ENCODE results near the gene SWSAP1.
"Not testable (repeated sequence)": the region's sequence is repeated elsewhere in the genome, so short reads cannot be mapped to it uniquely, and the experiment has no call there.

Gene SWSAP1

DNA sequence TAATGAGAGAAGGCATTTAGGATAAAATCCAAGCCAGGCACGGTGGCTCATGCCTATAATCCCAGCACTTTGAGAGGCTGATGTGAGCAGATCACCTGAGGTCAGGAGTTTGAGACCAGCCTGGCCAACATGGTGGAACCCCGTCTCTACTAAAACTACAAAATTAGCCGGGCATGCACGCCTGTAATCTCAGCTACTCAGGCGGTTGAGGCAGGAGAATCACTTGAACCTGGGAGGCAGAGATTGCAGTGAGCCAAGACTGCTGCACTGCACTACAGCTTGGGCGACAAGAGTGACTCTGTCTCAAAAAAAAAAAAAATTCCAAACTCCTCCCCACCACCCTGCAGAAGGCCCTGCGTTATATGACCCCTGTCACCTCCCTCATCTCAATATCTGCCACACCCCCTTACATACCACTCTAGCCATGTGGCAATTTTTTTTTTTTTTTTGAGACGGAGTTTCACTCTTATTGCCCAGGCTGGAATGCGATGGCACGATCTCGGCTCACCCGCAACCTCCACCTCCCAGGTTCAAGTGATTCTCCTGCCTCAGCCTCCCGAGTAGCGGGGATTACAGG is 4.9 kb downstream of the SWSAP1 start:
- not testable (repeated sequence) for DNase-seq

DNA sequence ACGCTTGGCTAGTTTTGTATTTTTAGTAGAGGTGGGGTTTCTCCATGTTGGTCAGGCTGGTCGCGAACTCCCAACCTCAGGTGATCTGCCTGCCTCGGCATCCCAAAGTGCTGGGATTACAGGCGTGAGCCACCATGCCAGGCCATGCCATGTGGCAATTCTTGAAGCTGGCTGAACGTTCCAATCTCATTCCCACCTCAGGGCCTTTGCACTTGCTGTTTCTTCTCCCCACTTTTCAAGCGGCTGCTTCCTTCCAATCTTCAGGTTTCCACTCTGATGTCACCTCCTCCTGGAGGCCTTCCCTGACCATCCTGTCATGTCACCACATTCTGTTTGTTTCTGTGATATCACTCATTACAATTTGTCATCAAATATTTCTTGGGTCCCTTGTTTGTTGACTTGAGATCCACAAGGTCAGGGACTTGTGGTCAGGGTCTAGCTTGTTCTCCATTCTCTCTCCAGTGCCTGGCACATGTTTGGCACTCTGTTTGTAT is 5.4 kb downstream of the SWSAP1 start:
- DNase-seq: no peak

DNA sequence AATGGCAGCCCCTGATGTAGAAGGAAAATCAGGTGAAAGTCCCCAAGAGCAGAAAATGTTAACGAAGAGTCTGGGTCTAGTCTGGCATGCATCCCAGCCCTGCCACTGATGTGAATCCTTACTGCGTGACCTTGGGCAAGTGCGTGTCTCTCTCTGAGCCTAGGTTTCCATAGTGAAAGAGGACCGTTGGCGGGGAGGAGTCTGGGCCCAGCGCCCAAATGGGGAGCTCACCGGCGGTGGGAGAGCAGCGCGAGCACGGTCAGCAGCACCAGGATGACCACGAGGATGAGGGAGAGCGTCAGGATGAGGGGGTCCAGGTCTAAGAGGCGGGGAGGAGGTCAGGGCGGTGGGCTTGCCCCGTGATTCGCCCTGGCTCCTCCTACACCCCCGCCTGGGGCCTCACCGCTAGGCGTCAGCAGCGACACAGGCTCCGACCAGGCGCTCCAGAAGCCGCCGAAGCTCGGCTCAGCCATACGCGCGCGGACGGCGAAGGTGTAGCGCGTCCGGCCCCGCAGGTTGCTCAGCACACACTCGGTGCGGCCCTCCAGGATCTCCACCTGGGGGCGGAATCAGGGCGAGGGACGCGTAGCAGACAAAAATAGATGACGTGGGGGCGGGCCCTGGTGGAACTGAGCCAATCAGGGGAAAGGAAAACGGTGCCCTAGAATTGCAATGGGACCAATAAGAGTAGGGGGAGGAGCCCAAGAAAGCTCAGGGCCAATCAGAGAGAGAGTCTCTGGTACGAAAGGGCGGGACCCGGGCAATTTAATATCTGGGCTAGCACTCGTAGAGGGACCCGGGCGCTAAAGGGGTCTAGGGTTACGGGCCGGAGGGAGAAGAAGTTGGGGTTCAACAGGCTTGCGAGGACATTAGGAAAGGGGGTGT is 6.4 kb downstream of the SWSAP1 start:
- DNase-seq: peak; percentile 93 to 96

DNA sequence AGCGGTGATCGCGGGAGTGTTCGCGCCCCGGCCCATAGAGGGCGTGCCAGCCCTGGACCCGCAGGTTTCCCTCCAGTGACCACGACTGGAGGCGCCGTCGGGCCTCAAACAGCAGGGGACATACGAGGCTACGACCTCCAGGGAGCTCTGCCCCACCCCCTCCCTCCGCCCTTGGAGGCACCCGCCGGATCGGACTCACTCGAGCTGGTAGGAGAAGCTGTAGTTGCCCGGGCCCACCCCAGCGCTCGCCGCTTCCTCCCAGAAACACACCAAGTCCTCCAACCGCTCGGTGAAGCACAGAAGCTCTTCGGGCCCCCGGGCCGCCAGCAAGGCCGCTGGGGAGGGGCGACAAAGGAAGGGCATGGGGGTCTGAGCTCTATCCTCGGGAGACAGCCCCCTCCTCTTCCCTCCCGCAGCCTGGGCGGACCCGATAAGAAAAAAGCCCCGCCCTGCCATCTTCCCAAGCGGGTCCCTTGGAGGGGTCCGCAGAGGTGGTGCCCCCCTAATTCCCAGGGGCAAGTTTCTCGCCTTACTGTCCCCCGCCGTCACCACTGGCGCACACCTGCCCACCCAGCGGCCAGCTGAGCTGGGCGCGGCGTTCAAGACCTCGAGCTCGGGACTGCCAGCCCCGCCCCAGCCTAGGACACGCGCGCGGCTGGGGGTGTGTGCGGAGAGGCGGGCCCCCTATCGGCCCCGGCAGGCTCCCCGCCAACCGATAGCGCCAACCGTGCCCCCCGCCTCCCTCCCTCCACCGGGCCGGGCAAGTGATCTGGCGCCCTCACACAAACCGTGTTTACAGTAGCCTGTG is 8.6 kb downstream of the SWSAP1 start:
- DNase-seq: peak; percentile 16 to 26

DNA sequence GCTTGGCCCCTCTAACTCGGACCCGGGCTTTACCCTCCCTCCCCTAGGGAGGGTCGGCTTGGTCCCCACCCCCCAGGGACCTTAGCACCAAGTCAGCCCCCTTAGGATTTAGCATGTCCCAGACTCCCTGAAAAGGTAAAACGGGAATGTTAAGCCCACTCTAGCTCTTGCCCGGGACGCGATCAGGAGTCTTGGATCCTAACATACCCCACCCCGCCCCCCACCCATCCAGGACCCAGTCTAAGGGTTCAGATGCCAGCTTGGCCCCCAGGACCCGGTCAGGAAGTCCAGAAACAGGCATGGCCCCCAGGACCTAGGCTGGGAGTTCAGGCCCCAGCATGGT is 9.2 kb downstream of the SWSAP1 start:
- DNase-seq: no peak

DNA sequence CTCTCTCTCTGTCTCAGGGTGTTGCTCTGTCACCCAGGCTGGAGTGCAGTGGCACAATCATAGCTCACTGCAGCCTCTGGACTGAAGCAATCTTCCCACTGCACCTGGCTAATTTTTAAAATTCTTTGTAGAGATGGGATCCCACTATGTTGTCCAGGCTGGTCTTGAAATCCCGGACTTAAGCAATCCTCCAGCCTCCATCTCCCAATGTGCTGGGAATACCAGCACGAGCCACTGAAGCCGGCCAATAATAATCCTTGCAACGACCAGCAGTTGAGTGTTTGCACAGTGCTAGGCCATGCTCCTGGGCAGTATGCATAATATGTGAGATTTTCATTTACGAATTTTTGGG is 10.3 kb downstream of the SWSAP1 start:
- DNase-seq: no peak

DNA sequence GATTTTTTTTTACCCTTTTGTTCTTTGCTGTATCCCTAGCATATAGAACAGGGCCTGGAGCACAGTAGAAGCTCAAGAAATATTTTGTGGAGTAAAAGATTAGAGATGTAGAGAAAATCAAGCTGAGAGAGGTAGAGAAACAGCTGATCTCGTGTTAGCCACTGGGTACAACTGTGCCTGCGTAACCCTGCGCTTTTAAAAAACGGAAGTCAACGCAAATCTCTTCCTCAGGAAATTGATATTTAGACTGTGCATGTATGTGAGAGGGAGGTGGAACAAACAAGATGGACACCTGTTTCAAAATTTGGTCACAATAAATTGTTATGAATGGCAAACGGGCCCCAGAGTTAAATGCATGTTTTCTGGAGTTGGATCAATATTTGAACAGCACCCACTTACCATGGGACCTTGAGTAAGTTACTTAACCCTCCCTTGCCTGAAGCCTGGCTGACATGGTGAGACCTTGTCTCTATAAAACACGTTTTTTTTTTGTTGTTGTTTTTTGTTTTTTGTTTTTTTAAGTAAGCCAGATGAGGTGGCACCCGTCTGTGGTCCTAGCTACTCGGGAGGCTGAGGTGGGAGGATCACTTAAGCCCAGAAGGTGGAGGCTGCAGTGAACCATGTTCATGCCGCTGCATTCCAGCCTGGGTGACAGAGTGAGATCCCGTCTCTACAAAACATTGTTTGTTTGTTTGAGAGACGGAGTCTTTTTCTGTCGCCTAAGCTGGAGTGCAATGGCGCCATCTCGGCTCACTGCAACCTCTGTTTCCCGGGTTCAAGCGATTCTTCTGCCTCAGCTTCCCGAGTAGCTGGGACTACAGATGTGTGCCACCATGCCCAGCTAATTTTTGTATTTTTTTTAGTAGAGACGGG is 12.9 kb downstream of the SWSAP1 start:
- no peak for DNase-seq

DNA sequence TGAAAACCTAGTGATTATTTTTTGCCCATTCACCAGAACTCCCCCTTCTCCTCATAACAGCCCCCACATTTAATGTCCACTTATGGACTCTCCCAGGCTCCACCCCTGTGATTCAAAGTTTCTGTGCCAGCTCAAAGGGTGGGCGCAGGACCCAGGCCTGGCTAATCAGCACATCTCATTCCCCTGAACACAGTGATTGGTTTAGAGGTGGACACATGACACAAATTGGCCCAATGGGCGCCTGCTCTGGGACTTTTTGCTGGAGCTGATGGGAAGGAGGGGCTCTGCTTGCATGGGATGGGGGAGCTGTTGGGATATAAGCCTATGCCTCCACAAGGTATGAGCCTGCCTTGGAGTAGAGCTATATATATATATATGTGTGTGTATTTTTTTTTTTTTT is 15.9 kb downstream of the SWSAP1 start:
- DNase-seq: no peak

DNA sequence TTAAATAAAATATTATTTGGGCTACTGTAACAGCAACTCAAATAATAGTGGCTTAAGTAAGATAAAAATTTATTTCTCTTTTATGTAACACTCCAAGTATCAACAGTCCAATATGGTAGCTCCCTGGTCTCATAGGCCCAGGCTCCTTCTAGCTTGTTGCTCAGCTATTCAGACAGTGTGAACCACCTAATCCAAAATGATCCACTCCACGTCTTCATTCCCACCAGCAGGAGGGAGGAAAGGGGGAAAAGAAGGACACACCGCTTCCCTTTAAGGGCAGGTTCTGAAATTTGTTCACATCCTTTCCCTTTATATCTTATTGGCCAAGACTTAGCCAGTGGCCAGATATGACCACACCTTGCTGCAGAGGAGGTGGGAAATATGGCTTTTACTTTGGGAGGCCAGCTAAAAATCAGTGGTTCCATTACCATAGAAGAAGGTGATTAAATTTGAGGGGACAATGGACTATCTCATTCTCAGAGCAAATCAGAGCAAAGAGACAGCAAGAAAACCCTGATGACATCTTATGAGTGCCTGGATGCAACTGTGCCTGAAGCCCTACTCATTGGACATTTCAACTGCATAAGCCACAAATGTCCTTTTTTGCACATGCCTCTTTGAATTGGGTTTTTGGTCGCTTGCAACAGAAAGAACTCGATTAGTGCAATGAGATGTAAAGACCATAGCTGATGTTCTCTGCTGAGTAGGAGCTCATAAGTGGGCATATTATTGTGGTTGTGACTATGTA is 16.6 kb downstream of the SWSAP1 start:
- DNase-seq: no peak

DNA sequence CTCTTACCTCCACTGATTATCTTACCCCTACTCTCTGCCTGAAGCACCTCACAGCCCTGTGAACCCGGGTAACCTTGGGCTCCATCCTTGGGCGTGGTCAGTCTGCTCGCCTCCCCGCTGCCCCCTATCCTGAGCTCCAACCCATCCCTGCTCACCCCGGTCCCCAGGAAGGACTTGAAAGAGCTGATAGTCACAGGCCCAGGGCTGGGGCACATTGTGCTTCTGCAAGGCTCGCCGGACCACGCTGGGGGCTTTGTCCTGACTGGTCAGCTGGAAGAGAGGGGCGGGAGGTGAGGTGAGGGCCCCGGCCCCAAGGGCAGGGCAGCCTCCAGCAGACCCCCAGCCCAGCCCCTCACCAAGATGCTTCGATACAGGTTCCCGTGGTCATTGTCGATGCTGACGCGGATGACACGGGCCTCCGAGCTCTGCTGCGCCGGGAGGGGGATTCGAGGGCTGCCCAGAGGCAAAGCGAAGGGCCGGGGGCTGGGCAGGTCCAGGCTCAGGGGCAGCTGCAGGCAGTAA is 22.7 kb downstream of the SWSAP1 start:
- DNase-seq: no peak

DNA sequence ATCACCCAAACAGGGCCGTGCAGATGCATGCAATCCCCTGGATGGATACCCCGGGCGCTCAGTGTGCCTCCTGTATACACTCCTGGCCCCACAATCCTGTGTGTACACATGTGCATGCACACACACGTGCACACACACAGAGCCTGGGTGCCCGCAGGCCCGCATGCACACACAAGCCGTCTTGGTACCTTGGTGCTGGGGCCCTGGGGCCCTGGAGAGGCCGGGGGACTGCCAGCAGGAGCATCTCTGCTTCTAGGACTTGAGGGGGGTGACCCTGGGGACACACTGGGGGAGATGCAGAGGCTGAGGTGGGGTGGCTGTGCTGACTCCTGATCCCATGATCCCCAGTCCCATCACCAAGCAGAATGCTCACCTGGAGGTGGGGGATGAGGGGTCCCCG is 25.2 kb downstream of the SWSAP1 start:
- no peak for DNase-seq

DNA sequence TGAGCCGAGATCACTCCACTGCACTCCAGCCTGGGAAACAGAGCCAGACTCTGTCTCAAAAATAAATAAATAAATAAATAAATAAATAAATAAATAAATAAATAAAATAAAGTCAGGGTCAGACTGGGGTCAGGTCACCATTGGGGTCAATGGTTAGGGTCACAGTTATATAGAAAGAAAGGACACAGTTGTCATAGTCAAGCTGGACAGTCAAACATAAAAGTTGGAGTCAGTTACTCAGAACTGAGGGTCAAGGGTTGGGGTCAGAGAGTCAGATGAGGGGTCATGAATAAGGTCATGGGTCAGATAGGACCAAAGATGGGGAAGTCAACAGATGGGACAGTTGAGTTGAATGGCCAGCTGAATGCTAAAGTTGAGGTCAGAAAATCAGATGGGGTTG is 26.3 kb downstream of the SWSAP1 start:
- DNase-seq: no peak

DNA sequence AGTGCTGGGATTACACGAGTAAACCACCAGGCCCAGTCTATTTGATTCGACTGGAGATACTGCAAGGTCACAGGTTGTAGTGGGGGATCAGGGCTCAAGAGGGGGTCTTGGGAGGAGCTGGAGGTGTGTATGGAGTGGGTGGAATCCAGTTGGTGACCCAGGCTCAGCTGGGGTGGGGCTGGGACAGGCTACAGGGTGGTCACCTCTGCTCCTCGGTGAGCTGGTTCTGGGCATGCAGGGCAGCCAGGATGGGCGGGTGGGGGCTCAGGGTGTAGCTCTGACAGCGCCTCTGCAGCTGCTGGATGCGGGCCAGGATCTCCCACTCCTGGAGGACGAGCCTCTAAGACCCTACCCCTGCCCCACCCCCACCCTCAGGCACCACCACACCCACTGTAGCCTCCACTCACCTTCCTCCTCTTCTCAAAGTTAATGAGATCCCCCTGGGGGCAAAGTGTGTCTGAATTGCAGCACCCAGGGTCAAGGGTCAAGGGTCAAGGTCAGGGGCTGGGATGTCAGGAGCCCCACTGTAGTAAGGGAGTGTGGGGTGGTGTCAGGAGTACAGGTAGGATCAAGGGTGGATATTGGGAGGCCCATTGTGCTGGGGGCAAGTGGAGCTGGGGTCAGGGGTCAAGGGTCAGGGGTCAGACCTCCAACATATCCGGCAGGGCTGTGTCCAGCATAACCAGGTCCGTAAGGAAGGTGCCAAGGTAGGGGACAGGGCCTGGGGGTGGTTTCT is 27.5 kb downstream of the SWSAP1 start:
- no peak for DNase-seq

DNA sequence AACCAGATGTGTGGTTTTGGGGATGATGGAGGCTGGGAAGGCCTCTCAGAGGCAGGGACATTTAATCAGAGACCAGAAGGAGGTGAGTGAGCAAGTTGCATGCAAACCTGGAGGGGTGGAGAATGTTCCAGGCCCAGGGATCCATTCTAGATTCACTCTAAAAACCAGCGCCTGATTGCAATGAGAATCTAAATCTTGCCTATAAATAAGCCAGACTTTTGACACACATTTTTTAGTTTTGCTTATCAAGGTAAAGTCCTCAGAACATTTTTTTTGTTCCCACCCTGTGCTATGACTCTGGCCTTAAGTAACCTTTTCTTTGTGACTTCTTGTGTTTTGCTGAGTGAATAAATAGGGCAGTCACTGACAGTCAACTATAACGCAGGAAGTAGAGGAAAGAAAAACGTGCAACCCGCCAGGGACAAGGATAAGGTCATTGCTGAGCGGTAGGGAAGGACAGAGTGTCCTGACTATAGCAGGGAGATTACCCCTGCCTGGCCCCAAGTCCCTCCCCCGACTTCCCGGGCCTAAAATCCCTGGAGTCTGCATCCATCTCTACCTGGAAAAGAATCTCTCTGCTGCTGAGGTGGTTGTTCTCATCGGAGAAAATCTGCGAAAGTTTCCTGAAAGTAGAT is 30.2 kb downstream of the SWSAP1 start:
- no peak for DNase-seq

DNA sequence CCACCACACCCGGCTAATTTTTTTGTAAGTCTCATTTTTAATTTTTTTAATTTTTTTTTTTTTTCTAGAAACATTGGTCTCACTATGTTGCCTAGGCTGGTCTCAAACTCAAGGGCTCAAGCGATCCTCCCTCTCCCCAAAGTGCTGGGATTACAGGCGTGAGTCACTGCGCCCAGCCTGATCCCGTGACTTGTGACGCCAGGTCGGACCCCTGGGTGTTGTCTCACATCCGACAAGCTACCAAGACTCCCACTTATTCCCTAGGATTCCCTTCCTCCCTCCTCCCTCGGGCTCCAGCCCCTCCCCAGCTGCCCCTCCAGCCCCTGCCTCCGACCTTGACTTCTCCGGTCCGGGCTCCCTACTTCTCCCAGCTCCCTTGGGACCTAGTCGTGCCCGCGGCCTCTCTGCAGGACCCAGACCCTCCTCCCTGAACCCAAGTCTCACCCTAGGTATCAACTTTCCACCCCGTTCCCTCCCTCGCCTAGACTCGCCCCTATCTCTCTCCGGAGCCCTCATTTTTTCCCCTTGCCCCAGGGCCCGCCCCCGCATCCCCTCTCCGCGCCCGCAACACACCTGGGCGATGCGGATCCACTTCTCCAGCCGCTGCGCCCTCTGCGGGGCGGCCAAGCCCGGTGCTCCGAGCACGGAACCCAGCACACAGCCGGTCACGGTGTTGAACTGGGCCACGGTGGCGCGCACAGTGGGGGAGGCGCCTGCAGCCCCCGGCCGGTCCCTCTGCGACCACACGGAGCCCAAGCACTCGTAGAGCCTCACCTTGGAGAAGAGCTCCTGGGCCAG is 31.6 kb downstream of the SWSAP1 start:
- DNase-seq: no peak

DNA sequence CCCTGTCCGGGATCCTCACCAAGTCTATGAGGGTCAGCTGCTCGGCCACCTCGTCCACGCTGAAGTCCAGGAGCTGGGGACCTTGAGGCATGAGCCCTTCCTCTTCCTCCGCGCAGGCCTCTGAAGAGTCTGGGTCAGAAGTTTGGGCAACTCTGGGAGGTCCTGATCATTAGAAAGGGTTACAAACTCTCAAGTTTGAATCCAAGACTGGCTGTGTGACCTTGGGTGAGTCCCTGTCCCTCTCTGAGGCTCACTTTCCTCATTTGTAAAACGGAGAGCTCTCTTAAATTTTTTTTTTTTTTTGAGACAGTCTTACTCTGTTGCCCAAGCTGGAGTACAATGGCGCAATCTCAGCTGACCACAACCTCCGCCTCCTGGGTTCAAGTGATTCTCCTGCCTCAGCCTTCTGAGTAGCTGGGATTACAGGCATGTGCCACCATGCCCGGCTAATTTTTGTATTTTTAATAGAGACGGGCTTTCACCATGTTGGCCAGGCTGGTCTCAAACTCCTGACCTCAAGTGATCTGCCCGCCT is 32.3 kb downstream of the SWSAP1 start:
- DNase-seq: not testable (repeated sequence)

DNA sequence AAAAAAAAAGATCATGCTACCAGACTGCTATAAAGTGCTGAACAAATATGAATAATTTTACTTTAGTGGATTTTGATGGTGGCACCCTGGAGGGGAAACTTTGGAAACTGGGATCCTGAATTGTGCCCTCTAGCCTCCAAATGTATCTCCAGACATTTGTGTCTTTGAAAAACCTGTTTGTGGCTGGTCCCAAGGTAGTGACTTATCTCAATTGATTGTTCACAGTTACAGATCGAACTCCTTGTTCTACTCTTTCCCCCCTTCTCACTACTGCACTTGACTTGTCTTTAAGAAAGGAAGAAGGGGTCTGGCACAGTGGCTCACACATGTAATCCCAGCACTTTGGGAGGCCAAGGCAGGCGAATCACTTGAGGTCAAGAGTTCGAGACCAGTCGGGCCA is 34.1 kb downstream of the SWSAP1 start:
- DNase-seq: no peak

DNA sequence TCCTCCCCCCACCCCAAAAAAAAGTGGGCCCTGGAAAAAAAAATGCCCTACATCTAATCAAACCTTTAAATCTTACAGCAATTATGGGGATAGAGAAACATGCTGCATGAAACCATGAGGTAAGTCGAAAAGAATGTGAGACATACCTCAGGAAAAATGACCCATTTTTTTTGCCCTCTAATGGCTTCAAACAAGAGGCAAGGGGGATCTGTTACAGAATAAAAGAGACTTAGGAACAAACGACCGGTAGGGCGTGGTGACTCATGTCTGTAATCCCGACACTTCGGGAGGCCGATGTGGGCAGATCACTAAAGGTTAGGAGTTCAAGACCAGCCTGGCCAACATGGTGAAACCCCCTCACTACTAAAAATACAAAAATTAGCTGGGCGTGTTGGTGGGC is 36.2 kb downstream of the SWSAP1 start:
- DNase-seq: no peak

DNA sequence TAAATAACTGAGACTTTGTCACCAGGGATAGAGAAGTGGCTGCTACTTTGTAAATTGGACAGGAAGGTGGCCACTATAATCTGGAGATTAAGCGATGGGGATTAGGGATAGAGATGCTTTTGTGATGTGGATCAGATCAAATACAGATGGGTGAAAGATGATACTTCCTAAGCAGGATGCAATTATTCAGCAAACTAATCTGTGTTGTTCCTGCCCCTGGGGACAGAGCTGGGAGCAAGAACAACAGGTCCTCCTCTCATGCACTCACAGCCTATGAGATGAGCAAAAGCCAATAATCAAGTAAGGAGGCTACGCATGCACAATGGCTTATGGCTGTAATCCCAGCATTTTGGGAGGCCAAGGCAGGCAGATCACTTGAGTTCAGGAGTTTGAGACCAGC is 40.1 kb downstream of the SWSAP1 start:
- no peak for DNase-seq

Data from bone marrow (tissue), 2 donors.